Keratinocyte (primary cell): ENCODE measurements around the gene KDELR1.
"Not testable (repeated sequence)": the region's sequence is repeated elsewhere in the genome, so short reads cannot be mapped to it uniquely, and the experiment has no call there.

Experiments used
- CTCF ChIP-seq, 3 experiments: IDR thresholded peaks in 1 of 3; conservative IDR thresholded peaks in 1 of 3; optimal IDR thresholded peaks in 1 of 3; 2 replicates in 2 of 3; 3 replicates in 1 of 3; pipeline versions ENCODE3 to v1.5.1; 2011; ENCODE audit warnings: low read length in 3 of 3, mild to moderate bottlenecking in 3 of 3, moderate library complexity in 2 of 3, control low read depth in 1 of 3, inconsistent platforms in 1 of 3; ENCODE audit not compliant: insufficient read depth in 2 of 3; ENCODE audit errors: extremely low read depth in 1 of 3
- EZH2 ChIP-seq: IDR thresholded peaks from one replicate; pipeline ENCODE4 v1.6.1; 2012; ENCODE audit warnings: inconsistent platforms, mild to moderate bottlenecking, low read length, moderate library complexity

GRCh38 chr19:48371771-48372170 is 19.6 kb downstream of the KDELR1 start:
- TF ChIP-seq CTCF (optimal IDR thresholded peaks at IDR 0.05 in 1 of 3, IDR thresholded peaks at IDR 0.05 in 1 of 3, conservative IDR thresholded peaks at IDR 0.05 in 1 of 3; ENCODE audit: extremely low read depth in 1 of 3, insufficient read depth in 2 of 3, low read length in 3 of 3); EZH2: not testable (repeated sequence)
